Stimulated activated CD4-positive, alpha-beta T cell treated with anti-CD3 and anti-CD28 coated beads, Interleukin-12 subunit alpha, Interleukin-12 subunit beta, amount 100 ng/mL, for 4 hours (primary cell): ENCODE results near the gene MYT1.
"Not testable (repeated sequence)": the region's sequence is repeated elsewhere in the genome, so short reads cannot be mapped to it uniquely, and the experiment has no call there.

Source experiments
- DNase-seq: peaks from one replicate; pipeline ENCODE4 v3.0.0-alpha.2; 2020

Gene MYT1

DNA sequence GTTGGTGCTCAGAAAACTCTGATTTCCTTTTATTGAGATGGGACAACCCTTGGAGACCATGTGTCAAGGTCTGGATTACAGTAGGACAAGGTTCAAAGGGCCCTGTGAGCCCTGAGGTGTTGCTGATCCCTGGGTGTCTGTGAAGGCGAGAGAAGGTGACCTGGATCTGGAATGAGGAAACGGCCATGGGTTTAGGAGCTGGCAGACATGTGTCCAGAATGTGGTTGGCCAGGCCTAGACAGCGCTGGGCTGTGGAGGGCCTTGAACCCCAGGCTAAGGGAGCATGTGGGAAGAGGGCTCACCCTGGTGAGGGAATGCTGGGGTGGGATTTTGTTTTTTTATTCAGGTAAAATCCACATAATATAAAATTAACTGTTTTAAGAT, 116.2 kb downstream of the MYT1 start:
- no peak for DNase-seq

DNA sequence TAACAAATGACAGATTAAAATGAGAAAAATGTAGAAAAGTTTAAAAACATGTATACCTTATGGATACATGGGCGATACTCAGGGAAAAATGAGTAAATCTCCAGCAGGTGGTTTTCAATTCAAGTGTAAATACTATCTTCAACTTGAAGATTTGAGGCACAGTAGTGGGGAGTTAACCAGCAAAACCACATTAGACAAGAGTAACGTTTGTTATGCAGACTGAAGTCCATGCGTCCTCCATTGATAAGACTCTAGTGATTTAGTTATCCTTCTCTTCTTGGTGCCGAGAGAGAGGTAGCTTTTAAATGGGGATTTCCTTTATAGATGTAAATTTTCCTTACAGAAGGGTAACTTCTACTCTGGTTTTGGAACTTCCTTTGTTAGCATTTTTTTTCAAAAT, 119.4 kb downstream of the MYT1 start:
- DNase-seq = no peak

DNA sequence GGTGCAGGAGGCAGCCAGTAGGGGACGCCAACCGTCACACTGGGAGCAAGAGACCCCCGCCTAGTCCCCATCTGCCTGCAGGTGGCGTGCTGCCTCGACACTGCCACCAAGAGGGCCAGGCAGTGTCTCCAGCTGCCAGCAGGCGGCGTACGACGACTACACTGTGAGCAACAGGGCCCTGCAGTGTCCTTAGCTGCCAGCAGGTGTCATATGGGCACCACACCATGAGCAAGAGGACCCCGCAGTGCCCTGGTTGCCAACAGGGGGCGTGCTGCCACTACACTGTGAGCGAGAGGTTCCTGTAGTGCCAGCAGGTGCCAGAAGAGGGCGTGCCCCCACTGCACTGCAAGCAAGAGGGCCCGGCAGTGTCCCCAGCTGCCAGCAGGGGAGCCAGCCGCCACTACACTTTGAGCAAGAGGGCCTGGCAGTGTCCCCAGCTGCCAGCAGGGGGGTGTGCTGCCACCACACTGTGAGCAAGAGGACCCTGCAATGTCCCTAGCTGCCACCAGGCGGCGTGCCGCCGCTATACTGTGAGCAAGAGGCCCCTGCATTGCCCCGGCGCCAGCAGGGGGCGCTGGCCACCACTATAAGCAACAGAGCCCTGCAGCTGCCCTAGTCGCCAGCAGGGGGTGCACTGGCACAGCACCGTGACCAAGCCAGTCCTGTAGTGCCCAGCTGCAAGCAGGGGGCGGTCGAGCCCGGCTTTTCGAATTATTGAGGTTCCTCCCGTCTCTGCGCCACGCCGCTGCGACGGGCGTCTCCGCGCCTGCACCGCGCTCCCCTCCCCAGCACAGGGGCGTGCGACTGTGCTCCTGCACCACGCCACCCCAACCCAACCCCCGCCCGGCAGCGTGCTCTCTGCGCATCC, 121.6 kb downstream of the MYT1 start:
- DNase-seq = peak; percentile 60

DNA sequence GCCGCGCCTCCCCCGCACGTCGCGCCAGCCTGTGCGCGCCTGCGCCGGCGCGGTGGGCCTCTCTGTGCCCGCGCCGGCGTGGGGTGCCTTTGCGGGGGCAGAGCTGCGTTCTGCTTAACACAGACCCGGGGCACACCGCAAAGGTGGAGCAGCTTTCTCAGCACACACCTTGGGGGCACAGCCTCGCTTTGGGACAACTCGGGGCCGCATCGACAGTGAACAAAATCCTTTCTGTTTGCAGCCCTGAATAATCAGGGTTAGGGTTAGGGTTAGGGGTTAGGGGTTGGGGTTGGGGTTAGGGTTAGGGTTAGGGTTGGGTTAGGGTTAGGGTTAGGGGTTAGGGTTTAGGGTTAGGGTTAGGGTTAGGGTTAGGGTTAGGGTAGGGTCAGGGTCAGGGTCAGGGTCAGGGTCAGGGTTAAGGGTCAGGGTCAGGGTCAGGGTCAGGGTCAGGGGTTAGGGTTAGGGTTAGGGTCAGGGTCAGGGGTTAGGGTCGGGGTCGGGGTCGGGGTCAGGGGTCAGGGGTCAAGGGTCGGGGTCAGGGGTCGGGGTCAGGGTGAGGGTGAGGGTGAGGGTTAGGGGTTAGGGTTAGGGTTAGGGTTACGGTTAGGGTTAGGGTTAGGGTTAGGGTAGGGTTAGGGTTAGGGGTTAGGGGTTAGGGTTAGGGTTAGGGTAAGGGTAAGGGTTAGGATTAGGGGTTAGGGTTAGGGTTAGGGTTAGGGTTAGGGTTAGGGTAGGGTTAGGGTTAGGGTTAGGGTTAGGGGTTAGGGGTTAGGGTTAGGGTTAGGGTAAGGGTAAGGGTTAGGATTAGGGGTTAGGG, 122.4 kb downstream of the MYT1 start:
- not testable (repeated sequence) for DNase-seq

DNA sequence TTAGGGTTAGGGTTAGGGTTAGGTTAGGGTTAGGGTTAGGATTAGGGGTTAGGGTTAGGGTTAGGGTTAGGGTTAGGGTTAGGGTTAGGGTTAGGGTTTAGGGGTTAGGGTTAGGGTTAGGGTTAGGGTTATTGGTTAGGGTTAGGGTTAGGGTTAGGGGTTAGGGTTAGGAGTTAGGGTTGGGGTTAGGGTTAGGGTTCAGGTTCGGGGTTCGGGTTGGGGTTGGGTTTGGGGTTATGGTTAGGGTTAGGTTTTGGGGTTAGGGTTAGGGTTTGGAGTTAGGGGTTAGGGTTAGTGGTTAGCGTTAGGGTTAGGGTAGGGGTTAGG, 123.0 kb downstream of the MYT1 start:
- not testable (repeated sequence) for DNase-seq
